Left lung (tissue), 10 donors: Measurements from ENCODE around the gene VCAN. TPM values are rescaled to one million over a fixed set of nuclear protein-coding genes. Genes with fewer than 3 reads are reported as not detected.
A peak's percentile ranks its signal among the peaks of the same experiment; 100 is the strongest.

Experiments used
- ATAC-seq: fragments of 200-7000 bp; cut with Tn5 transposase; one replicate; pipeline ENCODE4 v1.9.1; 2020; ENCODE audit warnings: moderate library complexity
- DNase-seq, 4 donors: peaks; one replicate each; pipeline ENCODE4 v3.0.0-alpha.2; 2013 to 2020
- H3K27ac ChIP-seq, 2 donors: fragments of 200-600 bp; sonication (generic) in 1 of 2; one replicate each; pipeline versions ENCODE4 v1.5.0 to v1.8.0; 2020 to 2021
- H3K27me3 ChIP-seq, 2 donors: fragments of 200-600 bp; sonication (generic) in 1 of 2; one replicate each; pipeline versions ENCODE4 v1.5.0 to v1.8.0; 2020 to 2021
- H3K36me3 ChIP-seq, 2 donors: fragments of 200-600 bp; sonication (generic) in 1 of 2; one replicate each; pipeline versions ENCODE4 v1.5.0 to v1.8.0; 2020 to 2021
- H3K4me1 ChIP-seq, 2 donors: fragments of 200-600 bp; one replicate each; pipeline ENCODE4 v1.8.0; 2021
- H3K4me3 ChIP-seq, 2 donors: fragments of 200-600 bp; sonication (generic) in 1 of 2; one replicate each; pipeline versions ENCODE4 v1.5.0 to v1.8.0; 2020 to 2021; ENCODE audit warnings: mild to moderate bottlenecking in 1 of 2
- H3K9me3 ChIP-seq, 2 donors: fragments of 200-600 bp; sonication (generic) in 1 of 2; one replicate each; pipeline versions ENCODE4 v1.5.0 to v1.8.0; 2020 to 2021
- intact Hi-C, 2 donors: fragments of 100-400 bp; cut with DNase I; formaldehyde crosslinking; loops; one replicate each; pipeline versions ENCODE4 v1.11.2 to v1.14.2; 2022
- polyA plus RNA-seq, 6 donors: library from polyadenylated mRNA; unstranded; fragments of 120-200 nt; gene quantifications; one replicate each; pipeline ENCODE4 v1.2.1, GENCODE V29; 2013; ENCODE audit not compliant: insufficient read length in 6 of 6
- total RNA-seq, 2 donors: library from RNA; stranded (reverse); fragmentation: NEBNext Ultra II Directional; extraction: Animal tissue kit (Norgen Biotek cat#: 25700); gene quantifications; one replicate each; pipeline ENCODE4 v1.2.1, GENCODE V29; 2021
- TF ChIP-seq, protein P1 (sequence below), 2 donors: fragments of 200-600 bp; sonication (generic) in 1 of 2; IDR thresholded peaks; one replicate each; pipeline versions ENCODE4 v1.5.0 to v1.8.0; 2021; ENCODE audit warnings: antibody characterized with exemption in 2 of 2
- donor health status: DM: no; HTN: yes; CAD: no.
- donor health status: DM: no; HTN: no; CAD: no.

Gene VCAN
- total and polyA plus RNA-seq, 8 donors, result 217 to 598 (median 513) TPM

DNA sequence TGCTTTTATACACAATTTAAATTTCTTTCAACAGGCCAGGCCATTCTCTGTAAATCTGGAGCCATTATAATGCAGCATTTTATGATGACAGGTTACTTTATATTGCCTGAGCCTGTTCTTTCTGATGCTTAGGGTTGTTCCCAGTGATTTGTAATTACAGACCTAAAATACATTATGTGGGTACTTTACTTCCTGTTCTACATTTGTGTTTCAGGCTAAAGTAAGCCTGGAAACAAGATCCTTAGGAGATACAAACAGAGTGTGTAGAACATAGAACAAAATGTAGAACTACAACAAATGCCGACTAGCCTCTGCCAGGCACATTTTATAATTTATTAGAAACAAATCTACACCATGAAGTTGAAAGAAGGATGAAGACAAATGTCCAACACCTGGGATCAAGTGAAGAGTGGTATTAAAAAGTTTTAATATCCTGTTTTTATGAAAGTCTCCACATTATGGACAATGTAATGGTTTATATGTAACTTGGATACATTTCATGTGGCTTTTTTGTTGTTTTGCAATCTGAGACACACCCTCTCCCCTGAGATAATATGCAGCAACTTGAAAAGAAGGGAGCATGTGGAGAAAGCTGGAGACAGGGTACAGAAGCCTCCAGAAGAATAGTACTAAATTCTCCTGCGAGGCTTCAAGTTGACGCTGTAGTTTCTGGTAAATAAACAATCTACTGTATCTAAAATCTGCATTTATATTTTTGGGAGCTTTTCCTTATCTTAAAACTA lies 46.9 kb downstream of the VCAN start:
- ATAC-seq, result no peak
- Histone ChIP-seq H3K4me1 (no peaks in the 10 kb centered on the region), H3K9me3 (no peaks in the 10 kb centered on the region), H3K36me3 (peaks cover 0 to 21% of the 10 kb centered on the region in 2 donors), H3K4me3 (no peak overlapping the region), H3K27me3 (no peaks in the 10 kb centered on the region), H3K27ac (no peak overlapping the region)
- DNase-seq, result no peak
- TF ChIP-seq, protein P1, sequence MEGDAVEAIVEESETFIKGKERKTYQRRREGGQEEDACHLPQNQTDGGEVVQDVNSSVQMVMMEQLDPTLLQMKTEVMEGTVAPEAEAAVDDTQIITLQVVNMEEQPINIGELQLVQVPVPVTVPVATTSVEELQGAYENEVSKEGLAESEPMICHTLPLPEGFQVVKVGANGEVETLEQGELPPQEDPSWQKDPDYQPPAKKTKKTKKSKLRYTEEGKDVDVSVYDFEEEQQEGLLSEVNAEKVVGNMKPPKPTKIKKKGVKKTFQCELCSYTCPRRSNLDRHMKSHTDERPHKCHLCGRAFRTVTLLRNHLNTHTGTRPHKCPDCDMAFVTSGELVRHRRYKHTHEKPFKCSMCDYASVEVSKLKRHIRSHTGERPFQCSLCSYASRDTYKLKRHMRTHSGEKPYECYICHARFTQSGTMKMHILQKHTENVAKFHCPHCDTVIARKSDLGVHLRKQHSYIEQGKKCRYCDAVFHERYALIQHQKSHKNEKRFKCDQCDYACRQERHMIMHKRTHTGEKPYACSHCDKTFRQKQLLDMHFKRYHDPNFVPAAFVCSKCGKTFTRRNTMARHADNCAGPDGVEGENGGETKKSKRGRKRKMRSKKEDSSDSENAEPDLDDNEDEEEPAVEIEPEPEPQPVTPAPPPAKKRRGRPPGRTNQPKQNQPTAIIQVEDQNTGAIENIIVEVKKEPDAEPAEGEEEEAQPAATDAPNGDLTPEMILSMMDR (IDR thresholded peaks at IDR 0.05), result no peak
- intact Hi-C loops, result no loop called here

- ATAC-seq, result peak; percentile 30
- DNase-seq, result no peak
- intact Hi-C loops, result no loop called here
- H3K36me3 ChIP-seq, result peaks cover 0 to 21% of the 10 kb centered on the region in 2 donors
- TF ChIP-seq, protein P1 (IDR thresholded peaks at IDR 0.05), result no peak
- no peaks in the 10 kb centered on the region for H3K27me3 ChIP-seq
- no peaks in the 10 kb centered on the region for H3K9me3 ChIP-seq
- no peak overlapping the region for H3K4me3 ChIP-seq
- no peaks in the 10 kb centered on the region for H3K4me1 ChIP-seq
- no peak overlapping the region for H3K27ac ChIP-seq
These were observed 50.9 kb downstream of the VCAN start for GRCh38 chr5:83522446-83522845.

DNA sequence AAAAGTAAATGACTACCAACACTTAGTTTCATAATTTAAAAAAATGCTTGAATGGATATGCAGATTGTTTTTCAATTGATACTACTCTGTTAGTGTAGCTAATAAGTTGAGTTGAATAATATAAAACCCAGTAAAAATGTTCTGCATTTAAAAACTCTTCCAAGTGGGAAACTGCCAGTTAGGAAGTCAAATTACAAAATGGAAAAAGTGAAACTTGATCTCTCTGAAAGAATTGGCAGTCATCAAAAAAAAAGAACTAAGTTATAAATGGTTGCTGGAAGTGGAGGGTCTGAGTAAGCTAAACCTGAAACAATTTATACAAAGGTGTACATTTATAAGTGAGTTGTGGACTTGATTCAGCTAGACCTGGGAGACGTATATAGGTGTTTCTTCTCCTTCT lies 52.4 kb downstream of the VCAN start:
- Histone ChIP-seq H3K36me3 (peaks cover 0 to 21% of the 10 kb centered on the region in 2 donors), H3K4me3 (no peak overlapping the region), H3K27me3 (no peaks in the 10 kb centered on the region), H3K9me3 (no peaks in the 10 kb centered on the region), H3K4me1 (no peaks in the 10 kb centered on the region), H3K27ac (peak overlapping the region in 1 of 2 donors; percentile 7)
- TF ChIP-seq, protein P1 (IDR thresholded peaks at IDR 0.05), result no peak
- ATAC-seq (no peak), DNase-seq (no peak)
- intact Hi-C loops, result no loop called here

- DNase-seq (no peak), ATAC-seq (no peak)
- intact Hi-C loops, result no loop called here
- Histone ChIP-seq H3K4me1 (no peaks in the 10 kb centered on the region), H3K27ac (no peak overlapping the region), H3K36me3 (peaks cover 0 to 19% of the 10 kb centered on the region in 2 donors), H3K27me3 (no peaks in the 10 kb centered on the region), H3K9me3 (no peaks in the 10 kb centered on the region), H3K4me3 (no peak overlapping the region)
- TF ChIP-seq, protein P1 (IDR thresholded peaks at IDR 0.05), result no peak
These were observed 52.8 kb downstream of the VCAN start for GRCh38 chr5:83524345-83524744.

DNA sequence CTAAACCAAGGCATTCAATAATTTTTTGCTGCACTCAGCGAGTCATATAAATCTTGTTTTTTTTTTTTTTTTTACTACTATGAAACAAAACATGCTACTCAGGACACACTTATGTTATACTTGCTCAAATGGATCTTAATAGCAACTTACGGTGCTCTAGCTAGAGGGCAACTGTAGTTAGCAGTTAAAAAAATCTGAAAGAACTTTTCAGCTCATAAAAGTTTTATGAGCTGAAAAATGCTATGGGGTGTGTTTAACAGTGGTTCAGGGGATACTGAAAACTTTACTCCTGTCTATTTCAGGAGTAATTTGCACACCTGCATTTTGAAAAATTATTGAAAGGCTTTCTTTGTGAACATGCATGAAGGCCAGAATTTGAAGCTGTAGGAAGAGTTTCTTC lies 53.4 kb downstream of the VCAN start:
- H3K36me3 ChIP-seq, result peaks cover 0 to 12% of the 10 kb centered on the region in 2 donors
- DNase-seq, result no peak
- H3K4me1 ChIP-seq, result no peaks in the 10 kb centered on the region
- H3K4me3 ChIP-seq, result no peak overlapping the region
- no peak for ATAC-seq
- TF ChIP-seq, protein P1 (IDR thresholded peaks at IDR 0.05), result no peak
- no peaks in the 10 kb centered on the region for H3K9me3 ChIP-seq
- H3K27me3 ChIP-seq, result no peaks in the 10 kb centered on the region
- intact Hi-C loops, result no loop called here
- H3K27ac ChIP-seq, result no peak overlapping the region
